ENCODE data around the gene TAF1. TPM values are rescaled to one million over a fixed set of nuclear protein-coding genes. Genes with fewer than 3 reads are reported as not detected.

The TAF1 gene
- total and polyA plus RNA-seq, 2 of the 8 experiments (the other 6 are each of a cell fraction or from before 2014, with no cell fraction given): 6.3 to 30.2 TPM

GRCh38 chrX:71487814-71488213 lies 121.7 kb downstream of the TAF1 start:
- Histone ChIP-seq H3K4me1 (replicated peaks in 1 of 4; ENCODE audit: control insufficient read depth in 3 of 4, insufficient read depth in 4 of 4, low read length in 3 of 4) (no peaks in the 10 kb centered on the region), H3K79me2 (ENCODE audit: control insufficient read depth in 1 of 2, insufficient read depth in 2 of 2, low read length in 2 of 2) (no peaks in the 10 kb centered on the region), H4K5ac (ENCODE audit: insufficient read length, low read depth, low read length) (no peak overlapping the region), H4K20me1 (replicated peaks in 1 of 2; ENCODE audit: control insufficient read depth in 1 of 2, insufficient read depth in 2 of 2, low read length in 2 of 2) (no peaks in the 10 kb centered on the region), H3K9ac (replicated peaks in 1 of 4; ENCODE audit: extremely low read depth in 1 of 4, low read depth in 3 of 4, low read length in 3 of 4) (no peak overlapping the region), H3K14ac (ENCODE audit: insufficient read length) (no peak overlapping the region), H3K18ac (ENCODE audit: extremely low read depth, low read length) (no peak overlapping the region), H3K79me1 (ENCODE audit: low read depth, low read length) (no peaks in the 10 kb centered on the region), H4K8ac (ENCODE audit: extremely low read depth, insufficient read depth, low read length) (no peak overlapping the region), H3K27me3 (replicated peaks in 1 of 4; ENCODE audit: control insufficient read depth in 3 of 4, extremely low read depth in 1 of 4, insufficient read depth in 3 of 4, low read length in 3 of 4) (no peaks in the 10 kb centered on the region), H3K23ac (ENCODE audit: insufficient read length) (no peak overlapping the region), H4K91ac (replicated peaks; ENCODE audit: insufficient read length, low read length) (no peak overlapping the region), H3K4ac (replicated peaks; ENCODE audit: insufficient read length, low read depth, low read length) (no peak overlapping the region), H2BK5ac (ENCODE audit: low read depth, low read length) (no peak overlapping the region), H2BK15ac (ENCODE audit: low read length) (no peak overlapping the region), H2BK12ac (ENCODE audit: low read depth, low read length) (no peak overlapping the region), H2AFZ (ENCODE audit: low read length) (no peak overlapping the region), H3K27ac (ENCODE audit: low read depth, low read length) (no peak overlapping the region), H3K4me2 (ENCODE audit: insufficient read depth in 1 of 2, low read depth in 2 of 2, low read length in 2 of 2) (no peak overlapping the region), H2AK5ac (ENCODE audit: low read depth, low read length) (no peak overlapping the region), H3K36me3 (ENCODE audit: control insufficient read depth in 2 of 4, insufficient read depth in 4 of 4, low read length in 3 of 4) (no peaks in the 10 kb centered on the region), H3K9me3 (ENCODE audit: insufficient read depth in 2 of 2, low read depth in 1 of 2, low read length in 1 of 2) (no peaks in the 10 kb centered on the region), H3K4me3 (ENCODE audit: extremely low read depth in 1 of 4, insufficient read depth in 2 of 4, low read depth in 3 of 4, low read length in 4 of 4) (no peak overlapping the region), H3K56ac (replicated peaks; ENCODE audit: insufficient read length, low read depth, low read length) (no peak overlapping the region), H2BK120ac (replicated peaks; ENCODE audit: low read depth, low read length) (no peak overlapping the region), H2BK20ac (ENCODE audit: low read length) (no peak overlapping the region), H3K23me2 (ENCODE audit: low read depth, low read length) (no peaks in the 10 kb centered on the region)
- ChIA-PET POLR2A (ENCODE audit: partially characterized antibody) (no interaction called here), CTCF (ENCODE audit: partially characterized antibody) (interaction anchor here (0.5 kb wide), 1 partner anchor 69 kb away, joined by 3 read pairs; no protein-coding TSS in a partner anchor)
- DNase-seq (ENCODE audit: low read depth in 1 of 2, low spot score in 2 of 2) (no peak), FAIRE-seq (no peak)
- no peak for TF ChIP-seq CHD1 (IDR thresholded peaks at IDR 0.05; ENCODE audit: low read depth, low read length)
- no peak for TF ChIP-seq POLR2AphosphoS5 (IDR thresholded peaks at IDR 0.05; ENCODE audit: low read depth, low read length)
- TF ChIP-seq YY1 (IDR thresholded peaks at IDR 0.05; ENCODE audit: low read depth, low read length): no peak
- no peak for TF ChIP-seq MAFK (IDR thresholded peaks at IDR 0.05; ENCODE audit: low read depth, low read length)

Measured in H1 (cell line).